A673 (cell line): Measurements from ENCODE around the gene GPR78. TPM values are rescaled to one million over a fixed set of nuclear protein-coding genes. Genes with fewer than 3 reads are reported as not detected.

Experiments
- BruUV-seq: library from RNA; stranded (reverse); fragments of 400-500 nt; replicated peaks from 2 replicates; lab custom pipeline; 2021; lab: Mats Ljungman, UMichigan
- CTCF ChIA-PET: fragments of 300-600 bp; sonication (Branson Sonifier 250); formaldehyde crosslinking; loops from one replicate; lab custom pipeline; 2022; ENCODE audit warnings: antibody characterized with exemption; lab: Charles Lee
- POLR2A ChIA-PET: fragments of 300-600 bp; sonication (Branson Sonifier 250); formaldehyde crosslinking; loops from one replicate; lab custom pipeline; 2022; ENCODE audit warnings: antibody characterized with exemption; ENCODE audit not compliant: low non-redundant PET; lab: Charles Lee
- DNase-seq: peaks from one replicate; pipeline ENCODE4 v3.0.0-alpha.2; 2015; ENCODE audit warnings: low spot score
- H3K27ac ChIP-seq: fragments of 200-600 bp; sonication (generic); 2 replicates; pipeline ENCODE4 v1.5.1; 2016; ENCODE audit warnings: mixed run types, low read depth, mild to moderate bottlenecking, mixed read lengths, antibody characterized with exemption, low read length; ENCODE audit not compliant: poor library complexity, severe bottlenecking
- H3K27me3 ChIP-seq: fragments of 200-600 bp; sonication (generic); replicated peaks from 2 replicates; pipeline ENCODE4 v1.6.1; 2017; ENCODE audit warnings: mixed run types, low read depth, mild to moderate bottlenecking, mixed read lengths, antibody characterized with exemption, low read length; ENCODE audit not compliant: insufficient read depth, poor library complexity
- H3K36me3 ChIP-seq: fragments of 200-600 bp; sonication (generic); 2 replicates; pipeline ENCODE4 v1.6.1; 2016; ENCODE audit warnings: mixed run types, mild to moderate bottlenecking, mixed read lengths, antibody characterized with exemption, low read length; ENCODE audit not compliant: insufficient read depth, poor library complexity, severe bottlenecking
- H3K4me1 ChIP-seq: fragments of 200-600 bp; sonication (generic); 2 replicates; pipeline ENCODE4 v1.6.1; 2017; ENCODE audit warnings: mixed run types, mild to moderate bottlenecking, mixed read lengths, antibody characterized with exemption, low read length; ENCODE audit not compliant: insufficient read depth, poor library complexity, severe bottlenecking
- H3K4me3 ChIP-seq: fragments of 200-600 bp; sonication (generic); 2 replicates; pipeline ENCODE4 v1.5.1; 2016; ENCODE audit warnings: low read depth, mixed run types, mild to moderate bottlenecking, mixed read lengths, low read length; ENCODE audit not compliant: poor library complexity, severe bottlenecking
- H3K9me3 ChIP-seq: fragments of 200-600 bp; sonication (generic); 2 replicates; pipeline ENCODE4 v1.6.1; 2016; ENCODE audit warnings: mixed run types, low read depth, mild to moderate bottlenecking, mixed read lengths, antibody characterized with exemption, low read length; ENCODE audit not compliant: poor library complexity, severe bottlenecking
- EZH2 ChIP-seq: fragments of 200-600 bp; sonication (generic); IDR thresholded peaks from 2 replicates; pipeline ENCODE4 v1.6.1; 2017; ENCODE audit warnings: borderline replicate concordance, low read depth, mild to moderate bottlenecking, mixed read lengths, antibody characterized with exemption, low read length; ENCODE audit not compliant: poor library complexity, severe bottlenecking
- intact Hi-C: fragments of 100-400 bp; cut with micrococcal nuclease; formaldehyde crosslinking; loops from one replicate; pipeline ENCODE4 v1.10.0; 2022; ENCODE audit not compliant: unreplicated experiment
- total RNA-seq: library from RNA; stranded (reverse); gene quantifications from 2 replicates; pipeline ENCODE4 v1.2.3, GENCODE V29; 2021
- TF ChIP-seq, protein P1 (sequence below): fragments of 300-800, 200-600 bp; sonication (generic); conservative IDR thresholded peaks from 2 replicates; pipeline ENCODE4 v1.5.1; 2017; ENCODE audit warnings: low read depth, mild to moderate bottlenecking, antibody characterized with exemption, low read length, moderate library complexity, mixed read lengths

GPR78 gene
- total RNA-seq, 1 experiment from 2014 or later = not detected

DNA sequence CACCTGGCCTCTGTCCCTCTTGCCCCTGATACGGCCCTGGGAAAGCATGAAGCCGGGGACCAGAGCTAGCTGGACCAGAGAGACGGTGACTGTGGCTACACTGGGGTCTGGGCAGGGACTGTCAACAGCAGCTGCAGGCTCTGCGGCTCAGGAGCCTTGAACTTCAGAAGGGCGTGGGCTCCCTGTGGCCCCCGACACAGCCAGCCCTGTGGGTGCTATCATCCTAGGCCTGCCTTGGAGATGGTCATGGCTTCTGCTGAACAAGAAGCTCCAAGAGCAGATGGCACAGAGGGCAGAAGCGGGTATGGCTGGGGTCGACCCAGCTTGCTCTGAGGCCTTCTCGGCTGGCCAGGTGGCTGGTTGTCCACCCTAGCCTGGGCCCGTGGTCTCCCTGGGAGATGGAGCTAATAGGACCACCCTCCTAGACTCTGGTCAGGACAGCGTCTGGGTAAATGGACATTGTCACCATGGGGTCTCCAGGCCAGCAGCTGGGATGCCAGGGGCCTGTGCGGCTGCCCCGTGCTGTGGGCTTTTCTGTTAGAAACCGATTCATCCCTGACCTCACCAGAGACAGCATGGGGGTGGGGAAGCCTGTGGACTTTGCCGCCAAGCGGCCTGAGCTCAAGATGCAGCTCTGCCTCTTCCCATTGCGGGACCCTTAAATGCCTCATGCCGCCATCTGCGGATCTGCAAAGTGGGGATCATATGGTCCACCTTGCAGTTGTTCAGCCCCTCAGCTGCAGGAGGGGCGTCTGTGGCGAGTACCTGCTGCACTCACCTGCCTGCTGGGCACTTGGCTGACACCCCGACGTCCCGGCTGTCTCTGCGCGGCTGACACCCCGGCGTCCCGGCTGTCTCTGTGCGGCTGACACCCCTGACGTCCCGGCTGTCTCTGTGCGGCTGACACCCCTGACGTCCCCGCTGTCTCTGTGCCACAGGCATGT lies 33.5 kb downstream of the GPR78 start:
- H3K36me3 ChIP-seq = no peaks in the 10 kb centered on the region
- CTCF ChIA-PET = no interaction called here
- TF ChIP-seq, protein P1, sequence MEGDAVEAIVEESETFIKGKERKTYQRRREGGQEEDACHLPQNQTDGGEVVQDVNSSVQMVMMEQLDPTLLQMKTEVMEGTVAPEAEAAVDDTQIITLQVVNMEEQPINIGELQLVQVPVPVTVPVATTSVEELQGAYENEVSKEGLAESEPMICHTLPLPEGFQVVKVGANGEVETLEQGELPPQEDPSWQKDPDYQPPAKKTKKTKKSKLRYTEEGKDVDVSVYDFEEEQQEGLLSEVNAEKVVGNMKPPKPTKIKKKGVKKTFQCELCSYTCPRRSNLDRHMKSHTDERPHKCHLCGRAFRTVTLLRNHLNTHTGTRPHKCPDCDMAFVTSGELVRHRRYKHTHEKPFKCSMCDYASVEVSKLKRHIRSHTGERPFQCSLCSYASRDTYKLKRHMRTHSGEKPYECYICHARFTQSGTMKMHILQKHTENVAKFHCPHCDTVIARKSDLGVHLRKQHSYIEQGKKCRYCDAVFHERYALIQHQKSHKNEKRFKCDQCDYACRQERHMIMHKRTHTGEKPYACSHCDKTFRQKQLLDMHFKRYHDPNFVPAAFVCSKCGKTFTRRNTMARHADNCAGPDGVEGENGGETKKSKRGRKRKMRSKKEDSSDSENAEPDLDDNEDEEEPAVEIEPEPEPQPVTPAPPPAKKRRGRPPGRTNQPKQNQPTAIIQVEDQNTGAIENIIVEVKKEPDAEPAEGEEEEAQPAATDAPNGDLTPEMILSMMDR = no peak
- TF ChIP-seq EZH2 = no peak
- no peaks in the 10 kb centered on the region for H3K4me1 ChIP-seq
- POLR2A ChIA-PET = no interaction called here
- H3K27me3 ChIP-seq = no peaks in the 10 kb centered on the region
- no peak for DNase-seq
- H3K27ac ChIP-seq = no peak overlapping the region
- no peak overlapping the region for H3K4me3 ChIP-seq
- BruUV-seq = no TSS peak
- no peaks in the 10 kb centered on the region for H3K9me3 ChIP-seq
- intact Hi-C loops = no loop called here

DNA sequence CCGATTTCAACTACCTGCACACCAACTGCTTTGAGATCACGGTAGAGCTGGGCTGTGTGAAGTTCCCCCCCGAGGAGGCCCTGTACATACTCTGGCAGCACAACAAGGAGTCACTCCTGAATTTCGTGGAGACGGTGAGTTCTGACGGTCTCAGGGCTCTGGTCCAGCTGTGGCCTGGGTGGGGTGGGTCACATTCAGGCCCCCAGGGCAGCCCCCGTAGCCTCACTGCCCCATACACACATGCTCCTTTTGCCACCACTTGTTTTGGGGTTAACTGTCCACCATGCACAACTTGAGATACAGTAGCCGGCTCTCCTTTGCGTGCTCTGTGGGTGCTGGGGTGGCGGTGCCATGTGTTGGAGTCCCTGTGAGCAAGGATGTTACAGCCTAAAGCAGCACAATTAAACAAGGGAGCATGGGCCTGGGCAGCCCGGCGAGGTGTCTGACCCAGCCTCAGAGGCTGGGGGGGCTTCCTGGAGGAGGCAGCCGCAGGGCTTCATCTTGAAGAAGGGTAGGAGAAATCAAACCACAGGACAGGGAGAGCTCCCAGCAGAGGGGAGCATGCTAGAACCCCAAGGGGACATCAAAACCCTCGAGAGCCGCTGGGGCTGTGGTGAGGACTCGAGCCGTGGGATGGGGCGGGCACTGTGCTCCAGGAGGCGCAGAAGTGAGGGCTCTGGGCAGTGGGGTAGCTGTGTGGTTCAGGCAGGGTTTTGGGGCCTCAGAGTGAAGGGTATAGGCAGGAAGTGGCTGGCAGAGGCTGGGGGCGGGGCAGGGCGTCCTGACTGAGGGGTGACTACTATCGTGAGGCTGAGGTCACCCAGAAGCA lies 34.4 kb downstream of the GPR78 start:
- Histone ChIP-seq H3K4me3 (no peak overlapping the region), H3K27me3 (no peaks in the 10 kb centered on the region), H3K4me1 (no peaks in the 10 kb centered on the region), H3K9me3 (no peaks in the 10 kb centered on the region), H3K36me3 (no peaks in the 10 kb centered on the region), H3K27ac (no peak overlapping the region)
- no TSS peak for BruUV-seq
- POLR2A ChIA-PET = no interaction called here
- DNase-seq = no peak
- CTCF ChIA-PET = no interaction called here
- no peak for TF ChIP-seq EZH2
- TF ChIP-seq, protein P1 = no peak
- intact Hi-C loops = no loop called here

DNA sequence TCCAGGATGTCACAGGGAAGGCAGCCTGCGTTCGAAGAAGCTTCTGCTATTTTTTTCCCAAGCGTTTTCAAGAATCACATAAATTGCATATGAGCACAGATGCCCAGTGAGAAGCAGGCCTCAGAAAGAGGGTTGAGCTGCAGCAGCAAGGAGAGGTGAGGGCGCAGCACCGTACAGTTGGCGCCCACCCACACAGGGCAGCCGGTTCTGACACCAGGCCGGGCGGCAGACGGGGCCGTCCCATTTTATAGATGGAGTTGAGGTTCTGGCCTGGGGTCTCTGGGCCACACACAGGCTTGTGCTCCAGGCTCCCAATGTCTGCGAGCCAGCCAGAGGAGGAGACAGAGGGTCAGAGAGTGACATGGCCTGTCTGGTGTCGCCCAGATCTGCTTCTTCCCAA lies 35.2 kb downstream of the GPR78 start:
- no peak overlapping the region for H3K4me3 ChIP-seq
- no peaks in the 10 kb centered on the region for H3K27me3 ChIP-seq
- DNase-seq = no peak
- no TSS peak for BruUV-seq
- intact Hi-C loops = no loop called here
- CTCF ChIA-PET = no interaction called here
- H3K36me3 ChIP-seq = no peaks in the 10 kb centered on the region
- H3K27ac ChIP-seq = no peak overlapping the region
- no peak for TF ChIP-seq EZH2
- TF ChIP-seq, protein P1 = no peak
- H3K4me1 ChIP-seq = no peaks in the 10 kb centered on the region
- POLR2A ChIA-PET = no interaction called here
- H3K9me3 ChIP-seq = no peaks in the 10 kb centered on the region
